Fibroblast of upper back skin (primary cell): ENCODE measurements around the gene MCTP1.
A peak's percentile ranks its signal among the peaks of the same experiment; 100 is the strongest.

Source experiments
- DNase-seq: peaks from one replicate; pipeline ENCODE4 v3.0.0-alpha.2; 2013

MCTP1 gene

DNA sequence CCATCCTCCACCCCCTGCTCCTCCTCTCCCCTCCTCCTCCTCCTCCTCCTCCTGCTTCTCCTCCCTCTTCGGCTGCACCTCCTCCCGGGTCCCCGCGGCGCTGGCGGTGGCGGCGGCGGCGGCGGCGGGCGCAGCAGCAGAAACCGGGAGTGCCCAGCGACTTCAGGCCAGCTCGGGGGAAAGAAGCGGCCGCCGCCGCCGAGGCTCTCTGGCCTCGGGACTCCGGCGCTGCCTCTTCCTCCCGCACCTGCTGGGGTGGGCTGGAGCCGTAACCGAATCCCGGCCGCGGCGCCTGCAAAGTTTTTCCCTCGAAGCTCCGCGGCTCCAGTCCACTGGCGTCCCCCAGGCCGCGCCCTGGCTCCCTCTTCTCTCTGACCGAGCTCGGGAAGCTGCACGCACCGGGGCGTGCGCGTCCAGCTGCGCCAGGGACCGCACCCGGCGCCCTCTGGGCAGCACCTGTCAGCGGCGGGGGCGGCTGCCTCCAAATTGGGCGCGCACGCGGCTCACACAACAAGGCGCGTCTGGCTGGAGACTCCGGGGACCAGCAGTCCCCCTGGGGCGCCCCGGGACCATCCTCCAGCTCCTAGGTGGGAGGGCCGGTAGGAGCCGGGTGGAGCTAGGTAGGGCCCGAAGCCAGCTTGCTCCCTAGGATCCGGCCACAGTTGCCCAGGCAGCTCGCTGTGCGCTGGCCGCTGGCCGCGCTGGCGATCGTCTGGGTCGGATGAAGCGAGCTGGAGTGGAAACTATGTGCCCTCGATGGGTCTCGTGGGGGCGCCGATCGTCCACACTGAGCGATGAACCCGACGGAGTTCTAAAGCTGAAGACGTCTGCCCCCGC lies at the start of gene MCTP1:
MCTP1 (minus strand) TSS at position 523 of the 837 bp plus-strand sequence.
- DNase-seq = no peak

- DNase-seq = no peak
Observed at GRCh38 chr5:95332158-95332557, 47.3 kb upstream of the MCTP1 start.

GRCh38 chr5:95331358-95331757 lies 46.5 kb upstream of the MCTP1 start:
- DNase-seq = peak; percentile 1

- DNase-seq = no peak
Observed at GRCh38 chr5:95327211-95327610, 42.3 kb upstream of the MCTP1 start.

- DNase-seq = no peak
Observed at GRCh38 chr5:95317687-95318086, 32.8 kb upstream of the MCTP1 start.

GRCh38 chr5:95317085-95317484 lies 32.2 kb upstream of the MCTP1 start:
- DNase-seq = no peak

DNA sequence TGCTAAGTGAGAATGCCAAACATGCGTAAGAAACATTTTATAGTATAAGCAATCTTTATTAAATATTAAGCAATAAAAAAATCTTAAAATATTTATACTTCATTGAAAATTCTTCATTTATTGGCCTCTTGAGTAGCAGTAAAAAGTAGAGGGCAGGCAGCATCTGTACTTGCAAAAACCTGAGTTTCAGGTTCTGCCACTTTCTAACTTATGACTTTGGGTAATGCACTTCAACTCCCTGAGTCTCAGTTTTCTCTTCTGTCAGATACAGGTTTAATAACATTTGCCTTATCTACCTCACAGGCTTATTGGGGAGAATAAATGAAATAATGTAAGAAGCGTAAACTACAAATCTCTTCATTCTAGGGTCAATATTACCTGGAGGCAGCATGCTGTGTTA lies 19.8 kb upstream of the MCTP1 start:
- DNase-seq = no peak

GRCh38 chr5:95298651-95299050 lies 13.8 kb upstream of the MCTP1 start:
- no peak for DNase-seq

DNA sequence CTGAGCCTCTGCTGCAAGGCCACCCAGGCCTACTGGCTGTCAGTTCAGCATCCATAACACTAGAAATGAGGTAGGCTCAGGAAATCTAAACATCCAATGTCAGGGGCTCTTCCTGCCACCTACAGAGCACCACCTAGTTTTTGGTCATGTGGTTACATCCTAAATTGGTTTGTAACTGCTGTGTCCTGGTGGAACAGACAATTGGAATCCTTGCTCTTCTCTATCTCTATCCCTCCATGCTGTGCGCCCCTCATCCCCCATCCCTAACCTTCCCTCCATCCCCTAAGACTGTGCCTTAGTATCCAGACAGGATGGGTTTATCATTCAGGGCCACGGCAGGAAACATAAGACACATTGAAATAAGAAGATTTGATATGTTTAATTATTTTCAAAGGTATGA lies 11.4 kb upstream of the MCTP1 start:
- no peak for DNase-seq

- no peak for DNase-seq
Observed at GRCh38 chr5:95285409-95285755, 488 bp upstream of the MCTP1 start.

DNA sequence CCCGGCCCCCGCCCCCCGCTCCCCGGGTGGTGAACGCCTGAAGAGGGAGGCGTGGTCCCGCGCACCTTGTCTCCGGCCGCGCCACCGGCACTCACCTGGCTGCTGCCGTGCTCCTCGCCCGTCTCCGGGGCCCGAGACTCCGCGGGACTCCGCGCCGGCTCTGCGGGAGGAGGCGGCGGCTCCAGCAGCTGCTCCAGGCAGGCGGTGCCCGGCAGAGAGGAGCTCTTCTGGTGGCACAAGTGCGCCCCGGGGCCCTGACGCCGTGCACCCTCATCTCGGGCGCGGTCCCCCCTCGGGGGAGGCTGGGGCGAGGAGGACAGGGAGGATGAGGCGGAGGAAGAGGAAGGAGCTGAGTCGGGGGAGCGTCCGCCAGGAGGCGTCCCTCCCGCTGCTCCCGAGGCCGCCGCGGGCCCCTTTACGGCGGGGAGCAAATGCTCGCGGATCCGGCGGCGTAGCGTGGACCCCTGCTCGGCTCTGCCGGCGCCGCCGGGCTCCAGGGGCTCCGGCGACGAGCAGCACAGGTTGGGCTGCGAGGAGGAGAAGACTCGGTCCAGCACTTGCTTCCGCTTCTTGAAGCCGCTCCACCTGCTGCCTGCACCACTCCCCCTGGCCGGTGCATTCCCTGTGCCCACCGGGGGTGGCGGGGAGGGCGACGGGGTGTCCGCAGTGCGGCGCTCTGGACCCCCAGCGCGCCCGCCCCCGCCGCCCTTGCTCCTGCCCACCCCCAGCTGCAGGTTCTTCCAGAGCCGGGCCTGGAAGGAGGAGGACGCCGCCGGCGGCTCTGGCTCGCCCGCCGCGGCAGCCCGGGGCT lies 928 bp downstream of the MCTP1 start:
- no peak for DNase-seq

DNA sequence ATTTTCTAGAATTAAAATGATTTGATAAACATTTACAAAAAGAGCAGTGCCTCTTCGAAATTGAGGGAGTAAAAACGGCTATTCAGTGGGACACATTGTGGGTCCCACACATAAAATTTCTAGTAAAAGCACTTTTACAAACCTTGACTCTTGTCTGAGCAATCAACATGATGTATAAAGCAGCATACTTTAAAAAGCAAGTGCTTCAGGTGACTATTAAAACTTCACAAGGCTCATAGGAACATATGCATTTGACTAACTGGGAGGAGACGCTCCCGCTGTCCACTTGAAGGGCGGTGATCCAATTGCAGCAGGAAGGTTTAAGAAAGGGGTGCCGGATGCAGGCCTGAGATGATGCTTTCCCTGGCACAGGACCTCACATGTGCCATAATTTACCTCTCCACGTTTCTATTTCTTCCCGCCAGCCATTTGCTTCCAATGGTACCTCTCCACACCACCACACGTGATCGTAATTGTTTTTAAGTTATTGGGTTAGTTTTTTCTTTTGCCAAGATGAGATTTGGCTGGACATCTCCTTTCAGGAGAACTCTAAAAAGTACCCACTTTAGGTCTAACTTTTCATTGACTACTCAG lies 1.8 kb downstream of the MCTP1 start:
- no peak for DNase-seq

GRCh38 chr5:95281226-95281625 lies 3.7 kb downstream of the MCTP1 start:
- peak; percentile 52 for DNase-seq

DNA sequence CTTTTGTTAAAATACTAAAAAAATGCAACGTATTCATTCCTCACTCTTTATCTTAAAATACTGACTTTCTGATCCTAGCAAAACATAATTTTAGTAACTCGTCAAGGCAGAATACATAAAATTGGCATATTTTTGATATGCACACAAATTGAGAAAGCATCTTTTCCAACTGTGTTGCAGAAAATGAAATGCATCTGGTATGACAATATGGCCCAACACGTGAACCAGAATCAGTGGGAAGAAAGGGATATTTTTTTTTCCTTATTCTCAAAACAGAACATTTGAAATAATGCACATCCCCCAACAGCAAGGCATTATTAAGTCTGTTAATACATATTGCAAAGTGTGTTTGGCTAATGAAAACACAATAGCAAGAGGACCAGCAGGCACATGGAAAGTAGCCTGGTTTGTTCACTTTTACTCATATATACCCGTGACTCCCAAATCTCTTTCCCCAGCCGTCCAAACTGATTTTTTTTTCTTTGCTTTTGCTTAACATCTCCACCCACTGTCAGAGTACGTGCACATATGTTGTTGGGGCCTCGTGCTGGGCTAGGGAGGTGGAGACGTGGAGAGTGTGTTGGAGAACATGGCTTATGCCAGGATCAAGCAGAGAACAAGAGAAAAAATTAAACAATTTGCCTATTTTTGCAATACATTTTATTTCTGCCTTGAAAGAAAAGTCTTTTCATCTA lies 4.3 kb downstream of the MCTP1 start:
- no peak for DNase-seq

- DNase-seq = no peak
Observed at GRCh38 chr5:95274011-95274410, 10.9 kb downstream of the MCTP1 start.

GRCh38 chr5:95272316-95272929 lies 12.5 kb downstream of the MCTP1 start:
- no peak for DNase-seq

GRCh38 chr5:95262933-95263660 lies 21.8 kb downstream of the MCTP1 start:
- no peak for DNase-seq

GRCh38 chr5:95261437-95262175 lies 23.3 kb downstream of the MCTP1 start:
- peak; percentile 43 for DNase-seq

DNA sequence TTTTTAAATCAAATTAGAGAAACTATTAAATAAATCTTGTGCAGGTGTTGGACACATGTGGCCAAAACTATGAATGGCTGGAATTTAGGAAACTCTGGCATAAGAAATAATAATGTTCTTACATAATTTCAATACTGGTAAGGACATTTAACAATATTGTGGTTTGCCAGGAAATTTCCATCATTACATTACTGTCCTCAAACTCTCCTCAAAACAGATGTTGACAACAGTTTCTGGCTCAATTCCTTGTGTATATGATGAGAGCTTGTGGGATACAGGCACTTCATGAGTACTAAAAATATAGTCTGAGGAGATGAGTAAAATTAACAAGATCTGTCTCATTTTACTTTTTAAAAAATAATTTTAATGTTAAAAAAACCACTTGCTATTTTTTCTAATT lies 27.9 kb downstream of the MCTP1 start:
- peak; percentile 10 for DNase-seq

GRCh38 chr5:95256446-95256845 lies 28.4 kb downstream of the MCTP1 start:
- no peak for DNase-seq

- no peak for DNase-seq
Observed at GRCh38 chr5:95252801-95253200, 32.1 kb downstream of the MCTP1 start.
